NB4 (cell line): ENCODE data around the gene UXS1.

Experiments
- CTCF ChIP-seq: IDR thresholded peaks from one replicate; pipeline ENCODE4 v1.5.1; 2012; ENCODE audit warnings: low read depth, low read length
- MAX ChIP-seq: IDR thresholded peaks from 2 replicates; pipeline ENCODE4 v1.6.1; 2011; ENCODE audit warnings: low read depth, low read length
- POLR2A ChIP-seq: IDR thresholded peaks from 2 replicates; pipeline ENCODE4 v1.6.1; 2011; ENCODE audit warnings: mild to moderate bottlenecking; ENCODE audit not compliant: insufficient read length; ENCODE audit errors: extremely low read depth

- no peak for TF ChIP-seq POLR2A
- TF ChIP-seq CTCF, result no peak
- no peak for TF ChIP-seq MAX
Observed at GRCh38 chr2:106191511-106192016, 2.5 kb downstream of the UXS1 start.
